Hypothalamus (tissue), 51 donors: ENCODE results near the gene ASB1.
A peak's percentile ranks its signal among the peaks of the same experiment; 100 is the strongest.
"Not testable (repeated sequence)": the region's sequence is repeated elsewhere in the genome, so short reads cannot be mapped to it uniquely, and the experiment has no call there.

Experiments
- DNase-seq, 51 donors: peaks; one replicate each; lab custom pipeline; 2025; lab: John Stamatoyannopoulos, UW

Gene ASB1

DNA sequence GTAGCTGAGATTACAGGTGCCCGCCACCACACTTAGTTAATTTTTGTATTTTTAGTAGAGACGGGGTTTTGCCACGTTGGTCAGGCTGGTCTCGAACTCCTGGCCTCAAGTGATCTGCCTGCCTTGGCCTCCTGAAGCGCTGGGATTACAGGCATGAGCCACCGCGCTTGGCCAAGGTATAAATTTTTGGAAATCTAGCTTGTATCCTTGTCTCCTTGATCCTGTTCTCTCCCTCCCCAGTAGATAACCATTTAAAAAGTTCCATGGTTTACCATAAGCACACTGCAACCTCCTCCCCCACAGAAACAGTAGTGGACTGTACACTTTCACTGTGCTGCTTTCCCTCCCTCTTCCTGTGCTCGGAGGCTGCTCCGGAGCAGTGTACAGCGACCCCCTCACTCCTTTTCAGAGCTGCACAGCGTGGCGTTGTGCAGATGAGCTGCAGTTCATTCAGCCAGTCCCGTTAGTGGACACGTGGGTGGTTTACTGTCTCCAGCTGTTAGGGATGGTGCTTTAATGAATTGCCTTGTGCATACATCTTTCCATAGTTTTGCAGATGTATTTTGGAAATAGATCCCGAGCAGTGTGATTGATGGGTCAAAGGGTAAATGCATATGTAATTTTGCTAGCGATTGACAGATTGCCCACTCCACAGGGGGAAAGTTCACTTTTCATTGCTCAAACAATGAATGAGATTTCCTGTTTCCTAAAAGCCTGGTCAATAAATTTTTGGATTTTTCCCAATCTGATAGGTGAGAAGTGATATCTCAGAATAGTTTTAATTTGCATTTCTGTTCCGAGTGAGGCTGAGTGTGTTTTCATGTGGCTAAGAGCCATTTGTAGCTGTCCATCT is 14.8 kb downstream of the ASB1 start:
- DNase-seq, result no peak

DNA sequence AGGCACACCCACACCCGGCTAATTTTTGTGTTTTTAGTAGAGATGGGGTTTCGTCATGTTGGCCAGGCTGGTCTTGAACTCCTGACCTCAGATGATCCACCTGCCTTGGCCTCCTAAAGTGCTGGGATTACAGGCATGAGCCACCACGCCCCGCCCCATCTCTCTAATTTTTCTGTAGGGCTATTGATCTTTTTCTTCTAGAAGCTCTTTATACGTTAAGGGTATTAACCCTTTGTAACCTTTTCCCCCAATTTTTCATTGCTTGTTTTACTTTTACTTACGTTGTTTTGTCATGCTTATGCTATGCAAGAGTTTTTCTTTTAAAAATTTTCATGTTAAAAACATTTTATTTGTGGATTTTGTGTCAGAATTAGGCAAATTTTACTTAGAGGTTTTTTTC is 15.5 kb downstream of the ASB1 start:
- not testable (repeated sequence) for DNase-seq

DNA sequence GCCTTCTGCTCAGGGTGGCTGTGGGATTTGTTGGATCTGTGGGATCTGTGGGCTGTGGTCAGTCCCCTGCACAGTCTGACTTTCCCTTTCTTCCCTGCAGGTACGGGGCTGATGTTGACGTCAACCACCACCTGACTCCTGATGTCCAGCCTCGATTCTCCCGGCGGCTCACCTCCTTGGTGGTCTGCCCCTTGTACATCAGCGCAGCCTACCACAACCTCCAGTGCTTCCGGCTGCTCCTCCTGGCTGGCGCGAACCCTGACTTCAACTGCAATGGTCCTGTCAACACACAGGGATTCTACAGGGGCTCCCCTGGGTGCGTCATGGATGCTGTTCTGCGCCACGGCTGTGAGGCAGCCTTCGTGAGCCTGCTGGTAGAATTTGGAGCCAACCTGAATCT is 17.5 kb downstream of the ASB1 start:
- no peak for DNase-seq

DNA sequence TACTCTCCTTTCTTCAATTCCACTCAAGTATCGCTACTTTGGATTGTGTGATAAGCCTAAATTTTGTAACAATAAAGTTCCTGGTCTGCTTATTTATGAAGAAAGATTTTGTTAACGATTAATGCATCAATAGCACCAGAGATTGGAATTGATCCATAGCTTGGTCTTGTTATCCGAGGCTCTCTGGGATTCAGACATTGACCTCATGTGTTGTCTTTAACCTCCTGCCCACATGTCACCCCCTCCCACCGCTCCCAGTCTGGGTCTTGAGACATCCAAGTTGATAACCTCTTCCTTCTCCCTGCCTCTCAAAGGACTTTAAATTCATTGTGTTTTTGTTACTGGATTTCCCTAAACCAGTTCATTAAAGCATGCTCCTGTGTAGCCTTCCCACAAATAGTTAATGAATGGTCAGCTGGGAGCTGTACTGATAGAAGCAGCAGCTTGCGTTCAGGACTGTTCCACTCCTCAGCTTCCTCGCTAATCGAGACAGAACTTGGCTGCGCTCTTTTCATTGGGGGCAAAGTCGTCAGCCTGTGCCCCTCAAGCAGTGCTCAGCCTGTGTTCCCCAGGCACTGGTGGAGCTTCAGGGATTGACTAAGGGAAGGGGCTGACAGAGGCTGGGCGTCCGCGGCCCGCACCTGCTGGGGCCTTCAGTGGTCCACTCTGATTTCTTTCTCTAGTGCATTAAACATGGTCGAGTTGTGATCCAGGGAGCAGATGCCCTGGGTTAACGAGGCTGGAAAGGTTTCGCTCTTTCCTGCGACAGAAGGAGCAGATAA is 18.9 kb downstream of the ASB1 start:
- no peak for DNase-seq

DNA sequence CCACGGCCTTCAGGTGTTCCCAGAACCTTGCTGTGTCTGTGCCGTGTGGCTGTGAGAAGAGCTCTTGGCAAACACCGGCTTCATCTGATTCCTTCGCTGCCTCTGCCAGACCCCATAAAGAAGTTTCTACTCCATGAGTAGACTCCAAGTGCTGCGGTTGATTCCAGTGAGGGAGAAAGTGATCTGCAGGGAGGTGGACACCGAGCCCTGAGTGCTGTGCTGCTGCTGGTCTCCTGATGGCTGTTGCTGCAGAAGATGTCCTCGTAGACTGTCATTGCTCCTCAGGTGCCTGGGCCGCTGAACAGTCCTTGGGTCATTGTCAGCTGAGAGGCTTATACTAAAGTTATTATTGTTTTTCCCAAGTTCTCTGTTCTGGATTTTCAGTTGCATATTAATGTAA is 19.6 kb downstream of the ASB1 start:
- DNase-seq, result no peak

DNA sequence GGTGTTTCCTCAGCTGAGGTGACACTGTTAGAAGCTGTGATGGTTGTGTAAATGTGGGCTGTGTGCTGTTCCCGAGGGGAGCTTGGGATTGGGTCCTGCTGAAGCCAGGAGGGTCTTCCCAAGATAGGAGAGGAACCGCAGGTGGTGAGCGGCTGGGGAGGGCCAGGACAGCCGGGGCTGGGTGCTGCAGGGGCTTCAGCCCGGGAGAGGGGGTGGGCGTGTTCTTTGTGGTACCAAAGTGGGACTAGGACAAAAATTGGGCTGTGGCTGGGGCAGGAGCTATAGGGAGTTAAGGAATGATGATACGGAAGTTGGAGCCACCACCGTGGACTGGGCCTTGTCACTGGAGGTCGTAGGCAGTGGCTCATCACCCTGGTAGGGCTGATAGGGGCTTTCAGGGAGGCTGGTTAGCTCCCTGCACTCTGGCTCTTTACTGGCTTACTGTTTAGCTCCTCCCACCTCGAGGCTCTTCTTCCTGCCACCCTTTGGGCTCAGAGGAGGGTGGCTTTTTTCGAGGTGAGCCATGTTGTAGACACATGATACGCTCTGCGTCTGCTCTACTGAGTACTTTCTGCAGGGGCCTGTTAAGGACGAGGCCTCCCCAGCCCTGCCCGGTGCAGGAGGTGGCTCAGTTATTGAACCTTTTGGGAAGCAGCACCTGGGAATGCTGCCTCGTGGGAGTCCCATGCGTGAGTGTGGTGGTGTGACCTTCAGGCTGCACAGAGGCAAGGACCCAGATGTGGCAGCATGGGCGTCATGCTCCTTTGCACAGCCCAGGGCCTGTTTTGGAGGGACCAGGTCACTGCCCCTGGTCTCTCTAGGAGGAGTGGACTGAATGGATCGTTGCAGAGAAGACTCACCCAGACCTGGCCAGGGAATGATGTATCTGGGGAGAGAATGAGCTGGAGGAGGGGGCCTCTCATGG is 21.6 kb downstream of the ASB1 start:
- DNase-seq, result no peak

DNA sequence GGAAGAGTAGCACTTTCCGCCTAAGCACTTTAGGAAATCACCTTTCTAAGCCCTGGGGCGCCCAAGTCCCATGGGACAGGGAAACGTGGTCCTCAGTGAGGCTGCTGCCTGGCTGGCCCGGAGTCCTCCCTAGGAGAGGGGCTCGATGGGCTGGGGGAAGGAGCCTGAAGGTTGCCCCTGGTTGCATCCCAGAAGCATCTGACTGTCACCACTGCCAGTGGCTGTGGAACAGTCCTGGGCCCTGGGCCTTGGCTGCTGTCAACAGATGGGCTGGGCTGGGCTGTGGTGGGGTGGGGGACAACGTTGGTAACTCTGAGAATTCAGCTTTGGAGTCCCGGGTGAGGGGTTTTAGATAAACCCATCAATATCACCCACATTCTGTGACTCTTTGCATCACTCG is 22.5 kb downstream of the ASB1 start:
- DNase-seq, result no peak

DNA sequence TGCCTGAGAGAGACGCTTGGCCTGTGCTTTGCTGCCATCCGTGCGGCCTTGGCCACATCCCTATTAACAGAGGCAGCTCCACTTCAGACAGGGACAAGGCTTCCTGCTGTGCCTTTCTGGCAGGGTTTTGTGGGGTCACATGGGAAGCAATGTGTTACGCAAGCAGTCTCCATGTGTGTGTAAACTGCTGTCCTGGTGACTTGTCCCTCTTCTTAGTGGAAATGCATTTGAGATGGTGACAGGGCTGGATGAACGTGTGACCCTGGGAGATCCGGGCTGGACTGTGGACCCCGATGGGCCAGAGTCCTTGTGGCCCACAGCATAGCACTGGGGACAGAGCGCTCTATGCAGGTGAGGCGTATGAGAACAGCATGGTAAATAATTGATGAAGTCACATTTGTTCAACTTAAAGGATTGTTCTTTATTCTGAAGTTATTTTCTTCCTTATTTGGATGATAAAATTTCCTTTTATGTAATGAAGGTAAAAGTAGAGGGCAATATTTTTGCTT is 23.2 kb downstream of the ASB1 start:
- peak in 13 of 51 donors; percentile 6 to 37 (median 23) for DNase-seq

DNA sequence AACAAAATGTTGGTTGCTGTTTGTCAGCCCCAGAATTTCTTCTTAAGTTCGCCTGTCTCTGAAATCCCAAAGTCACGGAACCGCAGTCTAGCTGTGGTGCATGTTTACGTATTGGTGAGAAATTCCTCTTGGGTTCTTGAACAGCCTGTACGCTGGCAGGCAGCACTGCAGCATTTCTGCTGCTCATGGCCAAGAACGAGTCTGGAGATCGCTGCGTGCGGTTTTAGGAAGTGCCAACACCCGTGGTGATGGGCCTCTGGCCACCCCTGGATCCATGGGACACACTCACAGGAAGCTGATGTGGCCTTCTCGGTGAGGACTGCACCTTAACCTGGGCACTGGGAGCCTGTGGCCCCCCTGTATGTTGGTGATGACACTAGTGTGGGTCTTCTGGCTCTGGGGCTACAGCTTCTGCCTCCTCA is 23.7 kb downstream of the ASB1 start:
- DNase-seq, result no peak

DNA sequence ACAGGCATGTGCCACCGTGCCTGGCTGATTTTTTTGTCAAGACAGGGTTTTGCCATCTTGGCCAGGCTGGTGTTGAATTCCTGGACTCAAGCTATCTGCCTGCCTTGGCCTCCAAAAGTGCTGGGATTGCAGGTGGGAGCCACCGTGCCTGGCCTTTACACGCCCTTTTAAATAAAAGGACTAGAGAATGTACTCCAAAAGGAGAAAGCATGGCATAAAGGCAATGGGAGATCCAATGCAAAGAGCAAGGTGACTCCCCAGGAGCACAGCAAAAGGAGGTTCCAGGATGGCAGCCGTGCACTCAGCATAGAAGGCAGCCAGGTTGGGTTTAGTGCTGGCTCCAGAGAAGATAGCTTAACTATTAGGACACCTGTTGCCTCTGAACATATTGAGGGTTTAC is 27.1 kb downstream of the ASB1 start:
- no peak for DNase-seq

DNA sequence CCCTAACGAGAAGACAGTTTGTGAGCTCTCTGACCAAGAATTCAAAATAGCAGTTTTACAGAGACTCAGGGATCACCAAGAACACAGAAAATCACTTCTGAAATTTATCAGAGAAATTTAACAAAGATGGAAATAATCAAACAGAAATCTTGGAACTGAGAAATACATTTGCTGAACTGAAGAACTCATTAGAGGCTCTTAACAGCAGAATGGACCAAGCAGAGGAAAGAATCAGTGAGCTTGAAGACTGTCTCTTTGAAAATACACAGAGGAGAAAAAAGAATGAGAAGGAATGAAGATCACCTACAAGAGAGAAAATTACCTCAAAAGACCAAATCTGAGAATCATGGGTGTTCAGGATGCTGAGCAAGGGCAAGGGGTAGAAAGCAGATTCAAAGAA is 29.7 kb downstream of the ASB1 start:
- DNase-seq, result no peak

DNA sequence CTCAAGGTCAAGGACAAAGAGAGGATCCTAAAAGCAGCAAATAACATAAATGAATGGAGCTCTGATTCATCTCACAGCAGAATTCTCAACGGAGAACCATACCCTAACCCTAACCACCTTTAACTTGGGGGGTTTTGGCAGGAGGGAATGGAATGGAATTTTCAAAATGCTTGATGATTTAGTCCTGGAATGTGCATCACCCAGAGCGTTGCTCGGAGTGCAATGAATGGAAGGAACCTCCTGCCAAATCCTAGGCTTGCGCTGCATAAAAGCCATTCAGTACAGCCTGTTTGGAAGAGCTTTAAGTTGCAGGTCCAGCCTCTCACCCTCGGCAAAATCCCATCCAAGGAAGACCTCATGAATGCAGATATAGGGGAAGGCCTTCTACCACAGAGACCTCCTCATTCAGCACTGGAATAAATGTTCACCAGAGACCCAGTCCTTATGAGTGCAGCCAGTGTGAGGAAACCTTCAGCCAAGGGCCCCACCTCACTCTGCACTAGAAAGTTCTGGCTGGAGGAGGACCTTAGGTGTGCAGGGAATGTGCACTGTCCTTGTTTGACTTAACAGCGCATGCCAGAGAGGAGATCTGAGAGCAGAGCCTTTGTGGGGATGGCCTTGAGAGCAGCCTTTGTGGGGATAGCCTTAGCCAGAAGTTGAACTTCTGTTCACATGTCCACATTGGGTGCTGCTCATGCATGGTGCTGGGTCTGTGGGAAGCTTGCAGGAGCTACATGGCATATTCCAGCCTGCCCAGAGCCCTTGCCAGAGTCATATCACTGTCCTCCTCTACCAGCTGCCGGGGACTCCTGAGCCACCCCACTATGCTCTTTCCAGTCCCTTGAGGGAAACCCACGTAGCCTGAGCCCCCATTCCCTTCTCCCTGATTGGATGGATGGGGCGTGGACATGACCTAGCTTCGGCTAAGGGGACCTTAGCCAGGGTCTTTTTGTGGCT is 30.5 kb downstream of the ASB1 start:
- DNase-seq, result no peak

DNA sequence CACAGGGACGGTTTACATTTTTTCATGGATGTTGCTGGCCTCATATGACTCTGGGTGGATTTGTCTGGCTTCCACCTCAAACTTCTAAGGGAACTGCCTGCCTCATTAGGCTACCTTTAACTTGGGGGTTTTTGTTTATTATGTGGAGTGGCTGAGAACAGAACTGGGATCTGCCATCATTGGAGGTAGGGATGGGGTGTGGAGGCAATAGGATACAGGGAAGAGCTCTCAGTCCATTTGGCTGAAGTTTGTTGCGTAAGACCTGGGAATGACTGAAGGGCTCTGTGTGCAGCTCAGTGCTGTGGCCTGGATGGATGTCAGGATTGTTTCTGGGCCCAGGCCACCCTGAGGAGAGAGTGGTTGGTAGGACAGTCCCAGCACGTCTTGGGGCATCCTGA is 31.2 kb downstream of the ASB1 start:
- no peak for DNase-seq

DNA sequence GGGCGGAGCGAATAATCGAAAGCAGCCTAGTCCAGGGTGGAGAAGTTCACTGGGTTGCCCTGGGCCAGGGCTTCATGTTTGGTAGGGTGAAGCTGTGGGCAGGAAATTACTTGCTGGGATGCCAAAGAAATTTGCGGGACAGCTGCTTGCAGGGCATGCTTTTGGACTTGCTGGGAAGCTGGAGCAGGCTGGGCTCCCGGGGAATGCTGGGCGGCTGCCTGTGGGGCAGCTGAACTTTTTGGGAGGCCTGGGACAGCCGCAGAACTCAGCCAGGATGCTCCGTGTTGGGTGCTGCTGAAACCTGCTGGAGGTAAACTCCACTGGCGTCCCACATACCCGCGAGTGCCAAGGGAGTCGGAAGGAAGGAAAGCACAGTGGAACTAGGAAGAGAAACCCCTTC is 31.9 kb downstream of the ASB1 start:
- peak in 5 of 51 donors; percentile 18 to 61 (median 21) for DNase-seq

DNA sequence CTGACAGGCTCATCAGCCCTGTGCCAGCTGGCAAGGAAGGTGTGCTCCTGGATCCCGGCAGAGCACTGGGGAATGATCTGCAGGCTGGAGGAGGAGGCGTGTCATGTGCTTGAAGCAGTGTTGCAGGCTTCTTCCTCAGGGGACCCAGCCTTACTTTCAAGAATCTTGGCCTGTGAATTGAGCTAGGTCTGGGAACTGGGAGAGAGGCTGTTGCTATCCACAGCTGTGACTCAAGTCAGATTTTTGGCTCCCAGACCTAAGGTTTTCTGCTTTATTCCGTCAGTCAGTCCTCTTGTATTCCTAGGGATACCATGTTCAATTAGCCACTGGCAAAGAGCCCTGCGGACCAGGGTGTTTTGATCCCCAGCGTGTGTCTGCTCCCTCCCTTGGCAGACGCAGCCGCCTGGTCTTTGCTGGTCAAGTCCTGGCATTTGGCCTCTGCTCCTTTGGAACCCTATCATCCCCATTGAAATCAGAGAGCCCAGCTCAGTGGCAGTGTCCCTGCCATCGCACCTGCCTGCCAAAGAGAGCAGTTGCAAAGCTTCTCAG is 32.4 kb downstream of the ASB1 start:
- peak in 28 of 51 donors; percentile 6 to 84 (median 42) for DNase-seq

DNA sequence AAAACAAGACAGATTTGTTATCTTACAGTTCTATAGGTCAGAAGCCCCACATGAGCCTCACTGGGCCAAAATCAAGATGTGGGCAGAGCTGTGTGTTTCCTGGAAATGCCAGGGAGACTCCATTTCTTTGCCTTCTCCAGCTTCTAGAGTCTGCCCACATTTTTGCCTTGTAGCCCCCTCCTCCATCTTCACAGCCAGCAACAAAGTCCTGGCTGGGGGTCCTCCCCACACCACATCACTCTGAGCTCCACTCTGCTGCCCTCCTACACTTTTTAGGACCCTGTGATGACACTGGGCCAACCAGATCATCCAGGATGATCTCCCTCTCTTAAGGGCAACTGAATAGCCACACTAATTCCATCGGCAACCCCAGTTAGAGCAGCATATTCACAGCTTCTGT is 34.3 kb downstream of the ASB1 start:
- DNase-seq, result no peak

DNA sequence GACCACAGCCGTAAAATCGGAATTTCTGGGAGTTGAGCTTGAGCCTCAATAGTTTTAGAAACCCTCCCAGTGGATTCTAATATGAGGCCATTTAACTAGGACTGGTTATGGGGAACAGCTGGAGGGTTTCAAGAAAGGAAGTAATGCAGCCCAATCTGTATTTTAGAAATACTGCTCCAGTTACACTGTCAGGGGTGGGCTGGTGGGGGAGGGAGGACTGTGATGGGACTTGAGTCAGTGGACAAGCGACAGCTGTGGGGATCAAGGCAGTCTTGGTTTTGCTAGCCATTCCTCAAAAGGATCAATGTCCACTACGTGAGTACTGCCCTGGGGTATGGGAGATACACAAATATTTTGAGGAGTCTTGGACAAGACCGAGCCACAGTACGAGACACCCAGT is 34.8 kb downstream of the ASB1 start:
- no peak for DNase-seq

DNA sequence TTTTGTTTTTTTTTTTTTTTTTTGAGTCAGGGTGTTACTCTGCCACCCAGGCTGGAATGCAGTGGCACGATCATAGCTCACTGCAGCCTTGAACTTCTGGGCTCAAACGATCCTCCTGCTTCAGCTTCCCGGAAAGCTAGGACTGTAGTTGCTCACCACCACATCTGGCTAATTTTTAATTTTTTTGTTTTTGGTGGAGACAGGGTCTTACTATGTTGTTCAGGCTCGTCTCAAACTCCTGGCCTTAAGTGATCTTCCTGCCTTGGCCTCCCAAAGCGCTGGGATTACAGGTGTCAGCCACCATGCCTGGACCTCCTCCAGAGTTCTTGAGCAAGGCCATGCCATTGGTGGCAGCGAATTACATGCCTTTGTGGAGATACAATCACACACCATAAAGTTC is 35.2 kb downstream of the ASB1 start:
- DNase-seq, result no peak

DNA sequence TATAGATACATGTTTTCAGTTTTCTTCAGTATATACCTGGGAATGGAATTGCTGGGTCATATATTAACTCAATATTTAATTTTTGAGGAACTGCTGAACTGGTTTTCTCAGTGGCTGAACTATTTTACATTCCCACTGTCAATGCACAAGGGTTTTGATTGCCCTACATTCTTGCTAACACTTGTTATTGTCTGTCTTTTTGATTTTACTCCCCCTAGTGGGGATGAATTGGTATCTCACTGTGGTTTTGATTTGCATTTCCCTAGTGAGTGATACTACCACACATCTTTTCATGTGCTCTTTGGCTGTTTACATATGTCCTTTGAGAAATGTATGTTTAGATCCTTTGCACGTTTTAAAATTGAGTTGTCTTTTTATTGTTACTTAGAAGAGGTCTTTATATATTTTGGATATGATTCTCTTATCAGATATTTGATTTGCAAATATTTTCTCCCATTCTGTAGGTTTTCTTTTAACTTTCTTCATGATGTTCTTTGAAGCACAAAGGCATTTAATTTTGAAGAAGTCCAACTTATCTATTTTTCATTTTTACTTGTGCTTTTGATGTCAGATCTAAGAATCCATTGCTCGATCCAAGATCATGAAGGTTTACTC is 36.2 kb downstream of the ASB1 start:
- DNase-seq, result no peak
